ENCODE measurements around the gene OTX2. TPM values are rescaled to one million over a fixed set of nuclear protein-coding genes. Genes with fewer than 3 reads are reported as not detected.

Gene OTX2
- total and polyA plus RNA-seq, 2 of the 13 experiments (the other 11 are each of a cell fraction or from before 2014, with no cell fraction given) = not detected

DNA sequence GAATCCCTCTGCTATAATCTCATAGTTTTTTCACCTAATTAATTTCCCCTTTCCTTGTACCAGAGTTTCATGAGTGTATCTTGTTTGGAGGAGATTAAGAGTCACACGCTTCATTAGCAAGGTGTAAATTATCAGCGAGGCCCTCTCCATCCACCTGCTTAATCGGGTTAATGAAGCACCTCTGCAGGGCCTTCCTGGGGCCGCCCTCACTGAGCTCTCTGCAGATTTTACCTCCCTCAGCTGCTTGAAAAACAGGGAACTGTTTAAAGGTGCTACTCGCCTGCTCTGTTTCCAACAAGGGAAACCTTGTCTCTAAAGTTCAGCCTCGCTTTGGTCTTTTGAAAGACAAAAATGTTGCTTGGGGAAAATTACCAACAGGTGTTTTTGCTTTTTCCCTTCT lies 35.8 kb downstream of the OTX2 start:
- POLR2A ChIA-PET = no interaction called here
- no TSS peak for BruUV-seq (replicated peaks)
- no peak for FAIRE-seq
- TF ChIP-seq ZNF75D (CRISPR knock-in tag; IDR thresholded peaks at IDR 0.05; ENCODE audit: borderline replicate concordance) = no peak
- TF ChIP-seq NCOR1 (IDR thresholded peaks at IDR 0.05; ENCODE audit: borderline replicate concordance, low read length) = no peak
- TF ChIP-seq, protein P1, sequence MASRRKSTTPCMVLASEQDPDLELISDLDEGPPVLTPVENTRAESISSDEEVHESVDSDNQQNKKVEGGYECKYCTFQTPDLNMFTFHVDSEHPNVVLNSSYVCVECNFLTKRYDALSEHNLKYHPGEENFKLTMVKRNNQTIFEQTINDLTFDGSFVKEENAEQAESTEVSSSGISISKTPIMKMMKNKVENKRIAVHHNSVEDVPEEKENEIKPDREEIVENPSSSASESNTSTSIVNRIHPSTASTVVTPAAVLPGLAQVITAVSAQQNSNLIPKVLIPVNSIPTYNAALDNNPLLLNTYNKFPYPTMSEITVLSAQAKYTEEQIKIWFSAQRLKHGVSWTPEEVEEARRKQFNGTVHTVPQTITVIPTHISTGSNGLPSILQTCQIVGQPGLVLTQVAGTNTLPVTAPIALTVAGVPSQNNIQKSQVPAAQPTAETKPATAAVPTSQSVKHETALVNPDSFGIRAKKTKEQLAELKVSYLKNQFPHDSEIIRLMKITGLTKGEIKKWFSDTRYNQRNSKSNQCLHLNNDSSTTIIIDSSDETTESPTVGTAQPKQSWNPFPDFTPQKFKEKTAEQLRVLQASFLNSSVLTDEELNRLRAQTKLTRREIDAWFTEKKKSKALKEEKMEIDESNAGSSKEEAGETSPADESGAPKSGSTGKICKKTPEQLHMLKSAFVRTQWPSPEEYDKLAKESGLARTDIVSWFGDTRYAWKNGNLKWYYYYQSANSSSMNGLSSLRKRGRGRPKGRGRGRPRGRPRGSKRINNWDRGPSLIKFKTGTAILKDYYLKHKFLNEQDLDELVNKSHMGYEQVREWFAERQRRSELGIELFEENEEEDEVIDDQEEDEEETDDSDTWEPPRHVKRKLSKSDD (CRISPR knock-in tag; IDR thresholded peaks at IDR 0.05; ENCODE audit: low read depth) = no peak
- no peak for TF ChIP-seq TMF1 (CRISPR knock-in tag; IDR thresholded peaks at IDR 0.05; ENCODE audit: low read depth)
- no peak for TF ChIP-seq CENPT (CRISPR knock-in tag; IDR thresholded peaks at IDR 0.05; ENCODE audit: low read depth)
- TF ChIP-seq, protein P2, sequence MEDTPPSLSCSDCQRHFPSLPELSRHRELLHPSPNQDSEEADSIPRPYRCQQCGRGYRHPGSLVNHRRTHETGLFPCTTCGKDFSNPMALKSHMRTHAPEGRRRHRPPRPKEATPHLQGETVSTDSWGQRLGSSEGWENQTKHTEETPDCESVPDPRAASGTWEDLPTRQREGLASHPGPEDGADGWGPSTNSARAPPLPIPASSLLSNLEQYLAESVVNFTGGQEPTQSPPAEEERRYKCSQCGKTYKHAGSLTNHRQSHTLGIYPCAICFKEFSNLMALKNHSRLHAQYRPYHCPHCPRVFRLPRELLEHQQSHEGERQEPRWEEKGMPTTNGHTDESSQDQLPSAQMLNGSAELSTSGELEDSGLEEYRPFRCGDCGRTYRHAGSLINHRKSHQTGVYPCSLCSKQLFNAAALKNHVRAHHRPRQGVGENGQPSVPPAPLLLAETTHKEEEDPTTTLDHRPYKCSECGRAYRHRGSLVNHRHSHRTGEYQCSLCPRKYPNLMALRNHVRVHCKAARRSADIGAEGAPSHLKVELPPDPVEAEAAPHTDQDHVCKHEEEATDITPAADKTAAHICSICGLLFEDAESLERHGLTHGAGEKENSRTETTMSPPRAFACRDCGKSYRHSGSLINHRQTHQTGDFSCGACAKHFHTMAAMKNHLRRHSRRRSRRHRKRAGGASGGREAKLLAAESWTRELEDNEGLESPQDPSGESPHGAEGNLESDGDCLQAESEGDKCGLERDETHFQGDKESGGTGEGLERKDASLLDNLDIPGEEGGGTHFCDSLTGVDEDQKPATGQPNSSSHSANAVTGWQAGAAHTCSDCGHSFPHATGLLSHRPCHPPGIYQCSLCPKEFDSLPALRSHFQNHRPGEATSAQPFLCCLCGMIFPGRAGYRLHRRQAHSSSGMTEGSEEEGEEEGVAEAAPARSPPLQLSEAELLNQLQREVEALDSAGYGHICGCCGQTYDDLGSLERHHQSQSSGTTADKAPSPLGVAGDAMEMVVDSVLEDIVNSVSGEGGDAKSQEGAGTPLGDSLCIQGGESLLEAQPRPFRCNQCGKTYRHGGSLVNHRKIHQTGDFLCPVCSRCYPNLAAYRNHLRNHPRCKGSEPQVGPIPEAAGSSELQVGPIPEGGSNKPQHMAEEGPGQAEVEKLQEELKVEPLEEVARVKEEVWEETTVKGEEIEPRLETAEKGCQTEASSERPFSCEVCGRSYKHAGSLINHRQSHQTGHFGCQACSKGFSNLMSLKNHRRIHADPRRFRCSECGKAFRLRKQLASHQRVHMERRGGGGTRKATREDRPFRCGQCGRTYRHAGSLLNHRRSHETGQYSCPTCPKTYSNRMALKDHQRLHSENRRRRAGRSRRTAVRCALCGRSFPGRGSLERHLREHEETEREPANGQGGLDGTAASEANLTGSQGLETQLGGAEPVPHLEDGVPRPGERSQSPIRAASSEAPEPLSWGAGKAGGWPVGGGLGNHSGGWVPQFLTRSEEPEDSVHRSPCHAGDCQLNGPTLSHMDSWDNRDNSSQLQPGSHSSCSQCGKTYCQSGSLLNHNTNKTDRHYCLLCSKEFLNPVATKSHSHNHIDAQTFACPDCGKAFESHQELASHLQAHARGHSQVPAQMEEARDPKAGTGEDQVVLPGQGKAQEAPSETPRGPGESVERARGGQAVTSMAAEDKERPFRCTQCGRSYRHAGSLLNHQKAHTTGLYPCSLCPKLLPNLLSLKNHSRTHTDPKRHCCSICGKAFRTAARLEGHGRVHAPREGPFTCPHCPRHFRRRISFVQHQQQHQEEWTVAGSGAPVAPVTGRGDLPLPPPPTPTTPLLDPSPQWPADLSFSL (CRISPR knock-in tag; IDR thresholded peaks at IDR 0.05) = no peak
- no peak for TF ChIP-seq ZBTB1 (CRISPR knock-in tag; IDR thresholded peaks at IDR 0.05; ENCODE audit: borderline replicate concordance)
- TF ChIP-seq ZNF253 (CRISPR knock-in tag; IDR thresholded peaks at IDR 0.05; ENCODE audit: borderline replicate concordance) = no peak
- TF ChIP-seq, protein P3, sequence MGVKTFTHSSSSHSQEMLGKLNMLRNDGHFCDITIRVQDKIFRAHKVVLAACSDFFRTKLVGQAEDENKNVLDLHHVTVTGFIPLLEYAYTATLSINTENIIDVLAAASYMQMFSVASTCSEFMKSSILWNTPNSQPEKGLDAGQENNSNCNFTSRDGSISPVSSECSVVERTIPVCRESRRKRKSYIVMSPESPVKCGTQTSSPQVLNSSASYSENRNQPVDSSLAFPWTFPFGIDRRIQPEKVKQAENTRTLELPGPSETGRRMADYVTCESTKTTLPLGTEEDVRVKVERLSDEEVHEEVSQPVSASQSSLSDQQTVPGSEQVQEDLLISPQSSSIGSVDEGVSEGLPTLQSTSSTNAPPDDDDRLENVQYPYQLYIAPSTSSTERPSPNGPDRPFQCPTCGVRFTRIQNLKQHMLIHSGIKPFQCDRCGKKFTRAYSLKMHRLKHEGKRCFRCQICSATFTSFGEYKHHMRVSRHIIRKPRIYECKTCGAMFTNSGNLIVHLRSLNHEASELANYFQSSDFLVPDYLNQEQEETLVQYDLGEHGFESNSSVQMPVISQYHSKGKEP (CRISPR knock-in tag; IDR thresholded peaks at IDR 0.05) = no peak
- TF ChIP-seq, protein P4, sequence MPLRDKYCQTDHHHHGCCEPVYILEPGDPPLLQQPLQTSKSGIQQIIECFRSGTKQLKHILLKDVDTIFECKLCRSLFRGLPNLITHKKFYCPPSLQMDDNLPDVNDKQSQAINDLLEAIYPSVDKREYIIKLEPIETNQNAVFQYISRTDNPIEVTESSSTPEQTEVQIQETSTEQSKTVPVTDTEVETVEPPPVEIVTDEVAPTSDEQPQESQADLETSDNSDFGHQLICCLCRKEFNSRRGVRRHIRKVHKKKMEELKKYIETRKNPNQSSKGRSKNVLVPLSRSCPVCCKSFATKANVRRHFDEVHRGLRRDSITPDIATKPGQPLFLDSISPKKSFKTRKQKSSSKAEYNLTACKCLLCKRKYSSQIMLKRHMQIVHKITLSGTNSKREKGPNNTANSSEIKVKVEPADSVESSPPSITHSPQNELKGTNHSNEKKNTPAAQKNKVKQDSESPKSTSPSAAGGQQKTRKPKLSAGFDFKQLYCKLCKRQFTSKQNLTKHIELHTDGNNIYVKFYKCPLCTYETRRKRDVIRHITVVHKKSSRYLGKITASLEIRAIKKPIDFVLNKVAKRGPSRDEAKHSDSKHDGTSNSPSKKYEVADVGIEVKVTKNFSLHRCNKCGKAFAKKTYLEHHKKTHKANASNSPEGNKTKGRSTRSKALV (CRISPR knock-in tag; IDR thresholded peaks at IDR 0.05) = no peak

More for the DNA sequence above, 35.8 kb downstream of the OTX2 start:
- Histone ChIP-seq H3K4me2 (ENCODE audit: low read depth, low read length) (no peak overlapping the region), H2AFZ (ENCODE audit: low read length) (no peak overlapping the region), H3K27me3 (ENCODE audit: control insufficient read depth in 1 of 2, insufficient read depth in 2 of 2, low read length in 2 of 2) (peaks cover 0 to 6% of the 10 kb centered on the region in 2 experiments; a peak in 1 of 5 replicates), H3K27ac (ENCODE audit: extremely low read length, insufficient read depth, low read length) (no peak overlapping the region), H3K79me2 (ENCODE audit: insufficient read depth, low read length) (no peaks in the 10 kb centered on the region), H3K9me3 (ENCODE audit: low read length) (no peaks in the 10 kb centered on the region), H3K4me1 (ENCODE audit: insufficient read depth, low read length) (no peaks in the 10 kb centered on the region), H3K36me3 (replicated peaks in 1 of 2; ENCODE audit: control insufficient read depth in 1 of 2, insufficient read depth in 2 of 2, low read length in 2 of 2) (no peaks in the 10 kb centered on the region), H3K9ac (ENCODE audit: insufficient read depth, low read depth, low read length) (no peak overlapping the region), H3K4me3 (replicated peaks in 1 of 3; ENCODE audit: insufficient read depth in 1 of 3, low read depth in 2 of 3, low read length in 3 of 3) (no peak overlapping the region), H4K20me1 (ENCODE audit: insufficient read depth, low read length) (no peaks in the 10 kb centered on the region)
- in situ Hi-C loops (cut with HindIII; ENCODE audit: extremely low pct_ligation_motif_present, low pct_unique_long_range_greater_than_20kb) (no loop called here), intact Hi-C loops (cut with micrococcal nuclease; ENCODE audit: unreplicated experiment) (no loop called here)
- DNase-seq (ENCODE audit: low spot score) (no peak), ATAC-seq (no peak)
- CTCF ChIA-PET (ENCODE audit: low intra/inter-chr PET ratio, low total read pairs) = no interaction called here
- WGBS (ENCODE audit: low lambda C conversion rate) = 2% methylated on average over 6 of the region's 6 CpGs

All from HepG2 (cell line).